Muscle layer of duodenum (tissue), 2 donors: ENCODE results near the gene KCNK5.
A peak's percentile ranks its signal among the peaks of the same experiment; 100 is the strongest.

Experiments used
- H3K27ac ChIP-seq: one replicate; pipeline ENCODE4 v1.7.0; 2013; ENCODE audit warnings: mild to moderate bottlenecking, low read length
- H3K27me3 ChIP-seq: one replicate; pipeline ENCODE4 v1.7.0; 2013; ENCODE audit warnings: low read depth, mild to moderate bottlenecking, control low read depth, low read length
- H3K36me3 ChIP-seq, 2 donors: one replicate each; pipeline ENCODE4 v1.7.0; 2013; ENCODE audit warnings: low read length in 2 of 2, control low read depth in 1 of 2, mild to moderate bottlenecking in 1 of 2; ENCODE audit not compliant: insufficient read depth in 2 of 2, control insufficient read depth in 1 of 2
- H3K4me1 ChIP-seq, 2 donors: one replicate each; pipeline ENCODE4 v1.7.0; 2013; ENCODE audit warnings: low read length in 2 of 2, mild to moderate bottlenecking in 2 of 2, control low read depth in 1 of 2, moderate library complexity in 1 of 2; ENCODE audit not compliant: insufficient read depth in 2 of 2, control insufficient read depth in 1 of 2
- H3K4me3 ChIP-seq, 2 donors: one replicate each; pipeline ENCODE4 v1.7.0; 2013; ENCODE audit warnings: low read length in 2 of 2, low read depth in 1 of 2, mild to moderate bottlenecking in 1 of 2
- H3K9me3 ChIP-seq, 2 donors: one replicate each; pipeline ENCODE4 v1.7.0; 2013; ENCODE audit warnings: low read length in 2 of 2, control low read depth in 1 of 2, mild to moderate bottlenecking in 1 of 2; ENCODE audit not compliant: control insufficient read depth in 1 of 2
- donor health status: healthy.

The KCNK5 gene

GRCh38 chr6:39214846-39215639 is 14.2 kb downstream of the KCNK5 start:
- no peaks in the 10 kb centered on the region for H3K36me3 ChIP-seq
- H3K9me3 ChIP-seq, result no peaks in the 10 kb centered on the region
- no peaks in the 10 kb centered on the region for H3K27me3 ChIP-seq
- H3K4me1 ChIP-seq, result peaks cover 5 to 6% of the 10 kb centered on the region in 2 donors
- H3K4me3 ChIP-seq, result no peak overlapping the region
- H3K27ac ChIP-seq, result no peak overlapping the region

- no peaks in the 10 kb centered on the region for H3K9me3 ChIP-seq
- no peak overlapping the region for H3K4me3 ChIP-seq
- H3K4me1 ChIP-seq, result peaks cover 6 to 7% of the 10 kb centered on the region in 2 donors
- no peak overlapping the region for H3K27ac ChIP-seq
- no peaks in the 10 kb centered on the region for H3K36me3 ChIP-seq
- no peaks in the 10 kb centered on the region for H3K27me3 ChIP-seq
Measured at GRCh38 chr6:39214120-39214813, 15.0 kb downstream of the KCNK5 start.

- Histone ChIP-seq H3K4me3 (no peak overlapping the region), H3K9me3 (no peaks in the 10 kb centered on the region), H3K36me3 (no peaks in the 10 kb centered on the region), H3K27me3 (no peaks in the 10 kb centered on the region), H3K4me1 (peaks cover 8 to 9% of the 10 kb centered on the region in 2 donors), H3K27ac (no peak overlapping the region)
Measured at GRCh38 chr6:39213195-39213920, 15.9 kb downstream of the KCNK5 start.

- no peak overlapping the region for H3K4me3 ChIP-seq
- H3K27ac ChIP-seq, result no peak overlapping the region
- no peaks in the 10 kb centered on the region for H3K27me3 ChIP-seq
- no peaks in the 10 kb centered on the region for H3K36me3 ChIP-seq
- H3K9me3 ChIP-seq, result no peaks in the 10 kb centered on the region
- H3K4me1 ChIP-seq, result peaks cover 16 to 18% of the 10 kb centered on the region in 2 donors
Measured at GRCh38 chr6:39211183-39211582, 18.1 kb downstream of the KCNK5 start.

DNA sequence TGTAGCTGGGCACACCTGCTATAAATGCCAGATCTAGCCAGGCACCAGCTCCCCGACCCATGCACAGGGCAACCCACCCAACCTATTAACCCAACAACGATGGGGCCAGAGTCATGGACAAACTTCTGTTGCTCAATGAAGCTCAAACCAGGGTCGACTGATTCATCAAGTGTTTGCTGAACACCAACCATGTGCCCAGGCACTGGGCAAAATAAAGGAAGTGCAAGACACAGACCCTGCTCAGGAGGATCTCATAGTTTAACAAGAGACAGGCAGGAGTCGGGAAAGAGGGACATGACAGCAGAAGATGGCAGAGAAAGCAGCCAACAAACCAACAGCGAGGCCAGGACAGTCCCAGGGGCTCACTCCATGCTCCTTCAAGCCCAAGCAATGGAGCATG is 18.8 kb downstream of the KCNK5 start:
- H3K4me3 ChIP-seq, result no peak overlapping the region
- no peaks in the 10 kb centered on the region for H3K36me3 ChIP-seq
- no peaks in the 10 kb centered on the region for H3K27me3 ChIP-seq
- H3K4me1 ChIP-seq, result peaks cover 16 to 18% of the 10 kb centered on the region in 2 donors
- H3K27ac ChIP-seq, result no peak overlapping the region
- no peaks in the 10 kb centered on the region for H3K9me3 ChIP-seq

- Histone ChIP-seq H3K4me3 (no peak overlapping the region), H3K4me1 (peaks cover 16 to 18% of the 10 kb centered on the region in 2 donors), H3K9me3 (no peaks in the 10 kb centered on the region), H3K27me3 (no peaks in the 10 kb centered on the region), H3K27ac (no peak overlapping the region), H3K36me3 (no peaks in the 10 kb centered on the region)
Measured at GRCh38 chr6:39209911-39210310, 19.4 kb downstream of the KCNK5 start.

GRCh38 chr6:39209360-39209811 is 19.9 kb downstream of the KCNK5 start:
- H3K9me3 ChIP-seq, result no peaks in the 10 kb centered on the region
- H3K4me1 ChIP-seq, result peaks cover 15 to 16% of the 10 kb centered on the region in 2 donors
- no peak overlapping the region for H3K27ac ChIP-seq
- no peaks in the 10 kb centered on the region for H3K36me3 ChIP-seq
- H3K4me3 ChIP-seq, result no peak overlapping the region
- H3K27me3 ChIP-seq, result no peaks in the 10 kb centered on the region

DNA sequence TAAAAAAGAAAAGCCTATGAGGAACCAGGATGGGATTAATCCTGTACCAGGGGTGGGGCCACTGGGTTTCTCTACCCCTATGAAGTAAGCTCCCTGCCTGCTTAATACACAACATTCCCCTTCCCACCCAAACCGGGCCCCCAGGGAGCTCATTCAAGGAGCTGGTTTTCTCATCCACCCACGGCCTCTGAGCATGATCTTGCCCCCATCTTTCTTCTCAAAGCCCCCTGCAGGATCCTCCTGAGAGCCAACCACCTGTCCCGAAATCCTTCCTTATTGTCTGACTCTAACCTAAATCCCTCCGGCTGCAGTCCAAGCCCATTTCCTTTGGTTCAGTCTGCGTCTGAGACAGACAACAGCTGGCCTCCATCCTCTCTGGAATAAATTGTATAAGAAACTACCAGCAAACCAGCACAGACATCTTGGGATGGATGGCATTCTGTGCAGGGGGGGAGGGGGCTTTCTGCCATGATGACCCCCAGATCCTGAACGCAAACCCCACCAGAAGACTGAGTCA is 21.0 kb downstream of the KCNK5 start:
- H3K27ac ChIP-seq, result peak overlapping the region; percentile 1
- no peak overlapping the region for H3K4me3 ChIP-seq
- no peaks in the 10 kb centered on the region for H3K36me3 ChIP-seq
- no peaks in the 10 kb centered on the region for H3K27me3 ChIP-seq
- H3K9me3 ChIP-seq, result no peaks in the 10 kb centered on the region
- peaks cover 16% of the 10 kb centered on the region in 2 donors for H3K4me1 ChIP-seq

DNA sequence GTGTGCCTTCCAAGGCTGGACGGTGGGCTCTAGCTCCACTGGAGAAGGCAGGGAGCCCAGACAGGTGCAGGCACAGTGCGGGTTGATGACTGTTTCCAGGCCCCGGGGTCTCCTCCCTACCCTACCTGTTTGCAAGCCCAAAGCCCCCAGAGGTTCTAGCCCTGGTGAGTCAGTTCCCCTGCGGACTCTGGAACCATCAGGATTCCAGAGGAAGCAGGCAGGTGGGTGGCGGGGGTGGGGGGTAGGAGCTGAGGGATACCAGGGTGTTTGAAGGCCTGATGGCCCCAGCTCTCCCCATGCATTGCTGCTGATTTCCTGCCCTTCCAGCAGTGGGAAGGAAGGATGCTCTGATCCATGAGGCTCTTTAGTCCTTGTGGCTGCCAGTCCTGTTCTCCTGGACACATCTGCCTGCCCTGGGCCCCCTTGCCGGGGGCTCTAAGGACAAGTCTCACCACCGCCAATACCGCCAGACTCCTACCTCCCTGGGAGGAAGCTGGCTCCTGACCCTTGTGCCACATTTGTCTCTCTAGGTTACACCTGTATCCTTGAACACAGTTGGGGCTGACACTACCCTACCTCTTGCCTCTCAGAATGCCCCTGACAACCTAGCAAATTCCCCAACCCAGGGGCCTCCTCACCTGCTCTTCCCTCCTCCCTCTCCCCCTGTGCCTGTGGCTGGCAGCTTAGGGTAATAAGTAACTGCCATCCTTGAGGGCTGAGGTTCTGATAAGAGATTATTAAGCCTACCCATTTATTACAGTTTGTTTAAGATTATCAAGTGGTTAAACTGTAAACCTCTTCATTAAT is 21.7 kb downstream of the KCNK5 start:
- Histone ChIP-seq H3K27me3 (no peaks in the 10 kb centered on the region), H3K36me3 (no peaks in the 10 kb centered on the region), H3K4me3 (no peak overlapping the region), H3K4me1 (peaks cover 16% of the 10 kb centered on the region in 2 donors), H3K27ac (peak overlapping the region; percentile 23), H3K9me3 (no peaks in the 10 kb centered on the region)

- no peaks in the 10 kb centered on the region for H3K9me3 ChIP-seq
- H3K4me3 ChIP-seq, result no peak overlapping the region
- H3K27me3 ChIP-seq, result no peaks in the 10 kb centered on the region
- no peaks in the 10 kb centered on the region for H3K36me3 ChIP-seq
- peaks cover 16% of the 10 kb centered on the region in 2 donors for H3K4me1 ChIP-seq
- H3K27ac ChIP-seq, result peak overlapping the region; percentile 21
Measured at GRCh38 chr6:39206250-39206721, 23.0 kb downstream of the KCNK5 start.
